Gastroesophageal sphincter (tissue), 3 donors: ENCODE measurements around the gene LRP1B.

Experiments used
- EP300 ChIP-seq: sonication (generic); formaldehyde crosslinking; IDR thresholded peaks from one replicate; pipeline ENCODE4 v1.6.1; 2017; ENCODE audit warnings: antibody characterized with exemption, mild to moderate bottlenecking
- POLR2A ChIP-seq, 2 donors: fragments of 450-650 bp; IDR thresholded peaks; one replicate each; pipeline ENCODE4 v1.6.1; 2017; ENCODE audit warnings: antibody characterized with exemption in 2 of 2, mild to moderate bottlenecking in 2 of 2, moderate library complexity in 1 of 2
- TF ChIP-seq, protein P1 (sequence below), 4 experiments: fragments of 200-600 bp in 2 of 4; fragments of 450-650 bp in 2 of 4; sonication (generic) in 1 of 4; IDR thresholded peaks; one replicate each; pipeline ENCODE4 v1.5.1; 2017 to 2019; ENCODE audit warnings: antibody characterized with exemption in 4 of 4, mild to moderate bottlenecking in 2 of 4, moderate library complexity in 2 of 4

DNA sequence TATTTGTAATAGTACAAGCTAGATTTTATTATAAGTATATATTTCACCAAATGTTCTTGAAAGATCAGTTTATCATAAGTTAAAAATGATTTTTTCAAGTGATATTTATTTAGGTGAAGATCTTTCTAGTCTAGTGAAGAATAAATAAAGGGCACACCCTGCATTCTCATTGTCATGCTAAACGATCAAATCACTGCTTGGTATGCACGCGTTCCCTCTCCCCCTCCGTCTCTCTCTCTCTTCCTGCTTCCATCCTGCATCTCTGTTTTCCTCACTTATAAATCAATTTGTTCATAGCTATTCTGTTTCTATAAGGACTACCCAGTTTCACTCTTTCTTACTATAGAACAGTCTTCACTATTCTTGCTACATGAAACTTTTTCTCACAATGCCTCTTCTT, 1067.4 kb downstream of the LRP1B start:
- TF ChIP-seq POLR2A (IDR thresholded peaks at IDR 0.05), result no peak
- TF ChIP-seq, protein P1, sequence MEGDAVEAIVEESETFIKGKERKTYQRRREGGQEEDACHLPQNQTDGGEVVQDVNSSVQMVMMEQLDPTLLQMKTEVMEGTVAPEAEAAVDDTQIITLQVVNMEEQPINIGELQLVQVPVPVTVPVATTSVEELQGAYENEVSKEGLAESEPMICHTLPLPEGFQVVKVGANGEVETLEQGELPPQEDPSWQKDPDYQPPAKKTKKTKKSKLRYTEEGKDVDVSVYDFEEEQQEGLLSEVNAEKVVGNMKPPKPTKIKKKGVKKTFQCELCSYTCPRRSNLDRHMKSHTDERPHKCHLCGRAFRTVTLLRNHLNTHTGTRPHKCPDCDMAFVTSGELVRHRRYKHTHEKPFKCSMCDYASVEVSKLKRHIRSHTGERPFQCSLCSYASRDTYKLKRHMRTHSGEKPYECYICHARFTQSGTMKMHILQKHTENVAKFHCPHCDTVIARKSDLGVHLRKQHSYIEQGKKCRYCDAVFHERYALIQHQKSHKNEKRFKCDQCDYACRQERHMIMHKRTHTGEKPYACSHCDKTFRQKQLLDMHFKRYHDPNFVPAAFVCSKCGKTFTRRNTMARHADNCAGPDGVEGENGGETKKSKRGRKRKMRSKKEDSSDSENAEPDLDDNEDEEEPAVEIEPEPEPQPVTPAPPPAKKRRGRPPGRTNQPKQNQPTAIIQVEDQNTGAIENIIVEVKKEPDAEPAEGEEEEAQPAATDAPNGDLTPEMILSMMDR (IDR thresholded peaks at IDR 0.05), result no peak
- no peak for TF ChIP-seq EP300
